Sigmoid colon (tissue), 7 donors: ENCODE measurements around the gene P2RX2. TPM values are rescaled to one million over a fixed set of nuclear protein-coding genes. Genes with fewer than 3 reads are reported as not detected.

ENCODE experiments used
- DNase-seq: peaks from one replicate; pipeline ENCODE4 v3.0.0-alpha.2; 2019
- H3K27ac ChIP-seq, 4 donors: fragments of 200-600 bp; sonication (generic); one replicate each; pipeline ENCODE4 v1.5.1; 2016 to 2019; ENCODE audit warnings: mild to moderate bottlenecking in 1 of 4
- H3K27me3 ChIP-seq, 3 donors: fragments of 200-600 bp; sonication (generic); one replicate each; pipeline ENCODE4 v1.5.1; 2019; ENCODE audit warnings: mild to moderate bottlenecking in 1 of 3
- H3K36me3 ChIP-seq, 4 donors: fragments of 200-600 bp; sonication (generic); one replicate each; pipeline ENCODE4 v1.5.1; 2016 to 2019
- H3K4me1 ChIP-seq, 4 donors: fragments of 200-600 bp; sonication (generic); one replicate each; pipeline ENCODE4 v1.5.1; 2017 to 2019
- H3K4me3 ChIP-seq, 4 donors: fragments of 200-600 bp; sonication (generic); one replicate each; pipeline ENCODE4 v1.5.1; 2017 to 2019; ENCODE audit warnings: mild to moderate bottlenecking in 2 of 4, moderate library complexity in 1 of 4
- H3K9me3 ChIP-seq, 4 donors: fragments of 200-600 bp in 3 of 4; sonication (generic) in 3 of 4; one replicate each; pipeline versions ENCODE4 v1.5.1 to v1.6.1; 2013 to 2019
- CTCF ChIP-seq, 4 experiments: fragments of 450-650 bp in 3 of 4; fragments of 200-600 bp in 1 of 4; IDR thresholded peaks; one replicate each; pipeline ENCODE4 v1.5.1; 2016 to 2019; ENCODE audit warnings: antibody characterized with exemption in 4 of 4, mild to moderate bottlenecking in 3 of 4, moderate library complexity in 2 of 4
- EP300 ChIP-seq, 4 donors: sonication (generic); formaldehyde crosslinking; IDR thresholded peaks; one replicate each; pipeline ENCODE4 v1.6.1; 2017; ENCODE audit warnings: antibody characterized with exemption in 4 of 4
- POLR2A ChIP-seq, 2 donors: fragments of 450-650 bp; IDR thresholded peaks; one replicate each; pipeline ENCODE4 v1.6.1; 2016; ENCODE audit warnings: antibody characterized with exemption in 2 of 2, mild to moderate bottlenecking in 2 of 2, moderate library complexity in 2 of 2
- POLR2AphosphoS5 ChIP-seq, 4 donors: sonication (generic); formaldehyde crosslinking; IDR thresholded peaks; one replicate each; pipeline ENCODE4 v1.6.1; 2017; ENCODE audit warnings: antibody characterized with exemption in 4 of 4
- WGBS, 2 donors: extraction: QIAGEN DNeasy Blood & Tissue Kit; methylation state at CpG; one replicate each; pipeline ENCODE4 v1.1.7; 2013; 5-methylcytosine and 5-hydroxymethylcytosine counted together
- intact Hi-C: fragments of 100-400 bp; cut with DNase I; formaldehyde crosslinking; loops from one replicate; pipeline ENCODE4 v1.15.1; 2023
- polyA plus RNA-seq, 3 donors: library from polyadenylated mRNA; stranded (reverse); fragments of 200-250 nt; gene quantifications; one replicate each; pipeline ENCODE4 v1.2.3, GENCODE V29; 2013
- total RNA-seq, 4 donors: library from RNA; depleted of rRNA; stranded (reverse); fragments of >200 nt; gene quantifications; one replicate each; pipeline ENCODE4 v1.1.0, GENCODE V29; 2016
- donor health status: healthy with polysubstance abuse.
- donor health status: Bipolar disorder and iron deficiency.
- donor health status: healthy.

Gene P2RX2
- total and polyA plus RNA-seq, 7 donors, result 0.16 to 1.4 (median 0.36) TPM; not detected in 2

DNA sequence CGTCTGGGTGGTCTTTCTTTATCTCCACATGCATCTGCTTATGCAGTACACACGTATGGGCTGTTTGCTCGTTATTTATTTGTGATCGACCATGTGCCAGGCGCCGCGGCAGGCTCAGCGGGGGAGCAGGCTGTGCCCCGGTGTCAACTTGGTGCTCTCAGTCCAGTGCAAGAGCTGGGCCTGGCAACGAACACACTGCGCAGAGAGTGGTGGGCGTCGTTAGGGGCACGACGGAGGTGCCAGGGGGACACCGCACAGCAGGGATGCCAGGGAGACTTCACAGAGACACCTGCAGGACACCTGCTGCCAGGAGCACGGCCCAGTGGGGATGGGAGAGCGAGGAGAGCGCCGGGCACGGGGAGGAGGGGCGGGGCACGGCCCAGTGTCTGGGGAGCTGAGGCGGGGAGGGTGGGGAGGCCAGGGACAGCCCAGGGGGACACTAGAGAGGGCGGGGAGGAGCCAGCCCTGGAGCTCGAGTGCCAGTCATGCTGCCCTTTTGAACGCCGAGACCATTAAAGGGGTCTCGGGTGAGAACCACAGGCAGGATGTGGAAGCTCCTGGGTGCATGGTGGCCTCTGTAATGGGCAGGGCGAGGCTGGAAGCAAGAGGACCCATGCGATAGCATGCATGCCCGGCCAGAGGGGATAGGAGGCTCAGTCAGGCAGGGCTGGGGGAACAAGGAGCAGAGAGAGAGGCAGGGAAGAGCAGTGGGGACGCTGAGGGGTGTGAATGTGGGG, 7.5 kb upstream of the P2RX2 start:
- H3K27ac ChIP-seq, result no peak overlapping the region
- DNase-seq, result no peak
- no peaks in the 10 kb centered on the region for H3K36me3 ChIP-seq
- peaks cover 0 to 4% (median 0%) of the 10 kb centered on the region in 4 donors for H3K9me3 ChIP-seq
- WGBS, 2 donors, result 80 to 86% methylated on average over 33 of the region's 33 CpGs
- H3K4me1 ChIP-seq, result peaks cover 0 to 10% (median 2%) of the 10 kb centered on the region in 4 donors
- intact Hi-C loops, result loop anchor here (5.0 kb wide), 1 partner anchor 469 kb away; the partner anchor contains the start of genes DDX51 and NOC4L
- TF ChIP-seq POLR2A (IDR thresholded peaks at IDR 0.05) (no peak), POLR2AphosphoS5 (IDR thresholded peaks at IDR 0.05) (no peak), EP300 (IDR thresholded peaks at IDR 0.05) (no peak), CTCF (IDR thresholded peaks at IDR 0.05) (no peak)
- peaks cover 7 to 64% (median 41%) of the 10 kb centered on the region in 3 donors for H3K27me3 ChIP-seq
- H3K4me3 ChIP-seq, result peak overlapping the region in 2 of 4 donors; percentile 7 to 30

- Histone ChIP-seq H3K4me3 (no peak overlapping the region), H3K4me1 (peaks cover 0 to 10% (median 2%) of the 10 kb centered on the region in 4 donors), H3K27me3 (peaks cover 11 to 64% (median 43%) of the 10 kb centered on the region in 3 donors), H3K9me3 (peaks cover 0 to 4% (median 0%) of the 10 kb centered on the region in 4 donors), H3K36me3 (no peaks in the 10 kb centered on the region), H3K27ac (no peak overlapping the region)
- TF ChIP-seq POLR2AphosphoS5 (IDR thresholded peaks at IDR 0.05) (no peak), POLR2A (IDR thresholded peaks at IDR 0.05) (no peak), EP300 (IDR thresholded peaks at IDR 0.05) (no peak), CTCF (IDR thresholded peaks at IDR 0.05) (no peak)
- DNase-seq, result no peak
- WGBS, 2 donors, result 94 to 96% methylated on average over 10 of the region's 10 CpGs
- intact Hi-C loops, result loop anchor here (5.0 kb wide), 1 partner anchor 469 kb away; the partner anchor contains the start of genes DDX51 and NOC4L
These were observed 7.0 kb upstream of the P2RX2 start for GRCh38 chr12:132611620-132612019.

- Histone ChIP-seq H3K4me3 (no peak overlapping the region), H3K4me1 (peaks cover 0 to 18% (median 12%) of the 10 kb centered on the region in 4 donors), H3K9me3 (peaks cover 0 to 10% (median 4%) of the 10 kb centered on the region in 4 donors), H3K36me3 (no peaks in the 10 kb centered on the region), H3K27me3 (peaks cover 30 to 68% (median 53%) of the 10 kb centered on the region in 3 donors), H3K27ac (no peak overlapping the region)
- DNase-seq, result no peak
- WGBS, 2 donors, result 83 to 87% methylated on average over 5 of the region's 5 CpGs
- TF ChIP-seq EP300 (IDR thresholded peaks at IDR 0.05) (no peak), POLR2A (IDR thresholded peaks at IDR 0.05) (no peak), POLR2AphosphoS5 (IDR thresholded peaks at IDR 0.05) (no peak), CTCF (IDR thresholded peaks at IDR 0.05) (no peak)
- intact Hi-C loops, result loop anchor here (2.0 to 5.0 kb wide), 3 partner anchors 13 to 472 kb away; partner anchors contain the start of genes DDX51 and NOC4L
These were observed 4.5 kb upstream of the P2RX2 start for GRCh38 chr12:132614029-132614428.

DNA sequence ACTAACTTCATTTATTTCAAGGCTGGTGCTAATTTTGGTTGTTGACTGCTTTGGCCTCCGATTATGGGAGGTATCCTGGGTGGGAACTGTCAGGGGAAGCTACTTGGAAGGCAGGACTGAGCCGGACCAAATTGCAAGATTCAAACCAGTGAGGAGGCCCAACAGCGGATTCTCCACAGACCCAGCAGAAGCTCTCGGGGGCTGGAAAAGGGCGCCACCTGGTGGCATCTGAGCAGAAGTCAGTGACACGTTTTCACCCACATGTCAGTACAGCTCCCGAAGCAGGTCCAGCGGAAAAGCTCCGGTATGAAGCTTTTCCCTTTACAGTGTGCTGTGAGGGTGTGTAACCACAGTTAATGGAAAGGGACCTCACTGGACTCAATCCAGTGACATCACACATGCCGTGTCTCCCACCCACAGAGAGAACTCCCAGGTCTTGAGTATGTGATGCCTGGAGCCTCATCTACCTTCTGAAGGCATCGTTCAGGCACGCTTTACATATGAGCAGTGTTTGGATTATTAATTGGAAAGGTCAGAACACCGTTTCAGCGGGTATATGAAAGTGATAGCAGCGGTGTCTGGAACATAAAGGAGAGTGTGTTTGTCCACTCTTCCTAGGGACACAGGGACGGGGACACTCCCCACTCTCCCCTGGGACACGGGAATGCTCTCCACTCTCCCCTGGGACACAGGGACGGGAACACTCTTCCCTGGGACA, 3.6 kb upstream of the P2RX2 start:
- intact Hi-C loops, result loop anchor here (2.0 to 5.0 kb wide), 3 partner anchors 14 to 473 kb away; partner anchors contain the start of genes DDX51 and NOC4L
- TF ChIP-seq CTCF (IDR thresholded peaks at IDR 0.05), result peak; percentile 60 to 88 (median 84)
- no peak for TF ChIP-seq EP300 (IDR thresholded peaks at IDR 0.05)
- TF ChIP-seq POLR2A (IDR thresholded peaks at IDR 0.05), result no peak
- TF ChIP-seq POLR2AphosphoS5 (IDR thresholded peaks at IDR 0.05), result no peak
- Histone ChIP-seq H3K9me3 (peaks cover 0 to 10% (median 4%) of the 10 kb centered on the region in 4 donors), H3K27ac (no peak overlapping the region), H3K36me3 (no peaks in the 10 kb centered on the region), H3K4me1 (peaks cover 0 to 17% (median 11%) of the 10 kb centered on the region in 4 donors), H3K27me3 (peaks cover 40 to 68% (median 57%) of the 10 kb centered on the region in 3 donors), H3K4me3 (no peak overlapping the region)
- peak; percentile 91 for DNase-seq
- WGBS, 2 donors, result 26 to 30% methylated on average over 18 of the region's 18 CpGs
